ENCODE results near the gene SKAP1.

DNA sequence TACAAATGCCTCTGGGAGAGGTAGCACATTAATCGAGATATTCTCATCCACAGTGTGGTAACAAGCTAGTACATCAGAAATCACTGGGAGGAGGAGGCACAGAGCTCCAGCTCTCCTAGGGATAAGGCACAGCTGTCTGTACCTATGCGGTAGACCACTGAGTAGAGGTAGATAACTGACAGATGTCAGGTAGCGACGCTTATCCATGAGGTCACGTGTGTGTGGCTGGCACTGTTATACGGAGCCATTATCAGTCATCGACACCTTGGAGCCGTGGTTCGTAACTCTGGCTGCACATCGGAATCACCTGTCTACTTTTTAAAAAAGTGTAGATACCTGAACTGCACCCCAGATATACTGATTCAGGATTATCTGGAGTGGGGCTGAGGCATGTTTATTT lies 220.0 kb downstream of the SKAP1 start:
- TF ChIP-seq, protein P1, sequence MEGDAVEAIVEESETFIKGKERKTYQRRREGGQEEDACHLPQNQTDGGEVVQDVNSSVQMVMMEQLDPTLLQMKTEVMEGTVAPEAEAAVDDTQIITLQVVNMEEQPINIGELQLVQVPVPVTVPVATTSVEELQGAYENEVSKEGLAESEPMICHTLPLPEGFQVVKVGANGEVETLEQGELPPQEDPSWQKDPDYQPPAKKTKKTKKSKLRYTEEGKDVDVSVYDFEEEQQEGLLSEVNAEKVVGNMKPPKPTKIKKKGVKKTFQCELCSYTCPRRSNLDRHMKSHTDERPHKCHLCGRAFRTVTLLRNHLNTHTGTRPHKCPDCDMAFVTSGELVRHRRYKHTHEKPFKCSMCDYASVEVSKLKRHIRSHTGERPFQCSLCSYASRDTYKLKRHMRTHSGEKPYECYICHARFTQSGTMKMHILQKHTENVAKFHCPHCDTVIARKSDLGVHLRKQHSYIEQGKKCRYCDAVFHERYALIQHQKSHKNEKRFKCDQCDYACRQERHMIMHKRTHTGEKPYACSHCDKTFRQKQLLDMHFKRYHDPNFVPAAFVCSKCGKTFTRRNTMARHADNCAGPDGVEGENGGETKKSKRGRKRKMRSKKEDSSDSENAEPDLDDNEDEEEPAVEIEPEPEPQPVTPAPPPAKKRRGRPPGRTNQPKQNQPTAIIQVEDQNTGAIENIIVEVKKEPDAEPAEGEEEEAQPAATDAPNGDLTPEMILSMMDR (IDR thresholded peaks at IDR 0.05), result no peak
- TF ChIP-seq POLR2AphosphoS5 (IDR thresholded peaks at IDR 0.05) (no peak), POLR2A (IDR thresholded peaks at IDR 0.05) (no peak), EP300 (IDR thresholded peaks at IDR 0.05) (no peak)

Data from gastroesophageal sphincter (tissue), 3 donors.